Activated B cell treated with CpG ODN at 0.5 μM for 24 hours (primary cell): ENCODE results near the gene MFRP. TPM values are rescaled to one million over a fixed set of nuclear protein-coding genes. Genes with fewer than 3 reads are reported as not detected.
A peak's percentile ranks its signal among the peaks of the same experiment; 100 is the strongest.

ENCODE experiments used
- ATAC-seq: fragments of 200-7000 bp; cut with Tn5 transposase; one replicate; pipeline ENCODE4 v1.10.0; 2021; ENCODE audit warnings: low read depth, mild to moderate bottlenecking, moderate library complexity
- CTCF ChIA-PET: fragments of 350-600 bp; sonication (Branson Sonifier 250); formaldehyde crosslinking; loops from one replicate; lab custom pipeline; 2021; ENCODE audit warnings: antibody characterized with exemption; lab: Charles Lee
- POLR2A ChIA-PET: fragments of 350-600 bp; sonication (Branson Sonifier 250); formaldehyde crosslinking; loops from one replicate; lab custom pipeline; 2021; ENCODE audit warnings: antibody characterized with exemption; lab: Charles Lee
- DNase-seq: peaks from one replicate; pipeline ENCODE4 v3.0.0; 2022
- H3K27ac Mint-ChIP-seq: one replicate; pipeline ENCODE4 v1.8.0; 2020; ENCODE audit warnings: mixed read lengths
- H3K27me3 Mint-ChIP-seq: one replicate; pipeline ENCODE4 v1.8.0; 2021; ENCODE audit warnings: mixed read lengths
- H3K36me3 Mint-ChIP-seq: one replicate; pipeline ENCODE4 v1.8.0; 2021; ENCODE audit warnings: low read depth, mixed read lengths
- H3K4me1 Mint-ChIP-seq: one replicate; pipeline ENCODE4 v1.8.0; 2021; ENCODE audit warnings: mixed read lengths
- H3K4me3 Mint-ChIP-seq: one replicate; pipeline ENCODE4 v1.8.0; 2020; ENCODE audit warnings: mild to moderate bottlenecking, mixed read lengths
- H3K9me3 Mint-ChIP-seq: one replicate; pipeline ENCODE4 v1.8.0; 2020; ENCODE audit warnings: mixed read lengths
- CTCF ChIP-seq: fragments of 200-600 bp; IDR thresholded peaks from one replicate; pipeline ENCODE4 v1.8.0; 2022; ENCODE audit warnings: antibody characterized with exemption, mild to moderate bottlenecking
- intact Hi-C: fragments of 100-400 bp; cut with micrococcal nuclease; formaldehyde crosslinking; loops from one replicate; pipeline ENCODE4 v1.15.1; 2024
- total RNA-seq: library from RNA; stranded (reverse); gene quantifications from 2 replicates; pipeline ENCODE4 v1.2.3, GENCODE V29; 2022

MFRP gene
- total RNA-seq, 1 donor from 2014 or later: not detected

DNA sequence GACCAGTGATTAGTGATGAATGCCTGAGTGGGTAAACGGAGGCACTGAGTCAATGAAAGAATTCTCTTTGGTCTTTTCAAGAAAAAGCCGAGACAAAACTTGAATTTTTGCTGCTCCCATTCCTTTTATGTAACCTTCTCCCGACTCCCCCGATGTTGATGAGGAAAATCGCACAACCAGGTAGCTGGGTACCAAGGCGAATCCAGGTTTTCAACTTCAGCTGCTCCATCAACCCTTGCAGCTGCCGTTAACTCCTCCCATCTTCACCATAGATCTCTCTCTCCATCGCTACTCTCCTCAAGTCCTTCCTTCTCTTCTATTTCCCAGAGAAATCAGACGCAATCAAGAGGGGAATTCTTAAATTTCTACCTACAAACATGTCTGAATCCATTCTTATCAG lies 35.6 kb upstream of the MFRP start:
- DNase-seq (no peak), ATAC-seq (no peak)
- H3K9me3 Mint-ChIP-seq: no peaks in the 10 kb centered on the region
- no peak for TF ChIP-seq CTCF
- H3K36me3 Mint-ChIP-seq: no peaks in the 10 kb centered on the region
- intact Hi-C loops: no loop called here
- H3K4me3 Mint-ChIP-seq: no peak overlapping the region
- H3K4me1 Mint-ChIP-seq: no peaks in the 10 kb centered on the region
- peaks cover 6% of the 10 kb centered on the region for H3K27me3 Mint-ChIP-seq
- no peak overlapping the region for H3K27ac Mint-ChIP-seq
- ChIA-PET CTCF (interaction anchor here (1.3 kb wide), 2 partner anchors 26 to 43 kb away, joined by 3 to 5 read pairs; no protein-coding TSS in a partner anchor), POLR2A (interaction anchor here (0.6 kb wide), 1 partner anchor 174 kb away, joined by 3 read pairs; no protein-coding TSS in a partner anchor)

- TF ChIP-seq CTCF: peak; percentile 46
- ATAC-seq: peak; percentile 99
- no peaks in the 10 kb centered on the region for H3K4me1 Mint-ChIP-seq
- intact Hi-C loops: loop anchor here (1.0 to 2.0 kb wide), 8 partner anchors 17 to 1566 kb away; partner anchors contain the start of genes CBL and RNF26
- no peak within 1 kb of the TSS for H3K4me3 Mint-ChIP-seq
- peak; percentile 96 for DNase-seq
- no peaks in the 10 kb centered on the region for H3K36me3 Mint-ChIP-seq
- H3K27ac Mint-ChIP-seq: peak within 1 kb of the TSS; percentile 21
- CTCF ChIA-PET: interaction anchor here (0.7 to 1.5 kb wide), 6 partner anchors 8 to 58 kb away, joined by 3 to 19 read pairs (median 3); no protein-coding TSS in a partner anchor
- peaks cover 3% of the 10 kb centered on the region for H3K27me3 Mint-ChIP-seq
- no peaks in the 10 kb centered on the region for H3K9me3 Mint-ChIP-seq
- POLR2A ChIA-PET: interaction anchor here (0.6 to 0.9 kb wide), 2 partner anchors 47 to 173 kb away, joined by 3 to 9 read pairs; no protein-coding TSS in a partner anchor
Measured at GRCh38 chr11:119381181-119381988, 34.9 kb upstream of the MFRP start, which contains the start of gene USP2. USP2 (minus strand) TSS chr11:119381690; CDS start chr11:119373480, 8,210 bp downstream.

DNA sequence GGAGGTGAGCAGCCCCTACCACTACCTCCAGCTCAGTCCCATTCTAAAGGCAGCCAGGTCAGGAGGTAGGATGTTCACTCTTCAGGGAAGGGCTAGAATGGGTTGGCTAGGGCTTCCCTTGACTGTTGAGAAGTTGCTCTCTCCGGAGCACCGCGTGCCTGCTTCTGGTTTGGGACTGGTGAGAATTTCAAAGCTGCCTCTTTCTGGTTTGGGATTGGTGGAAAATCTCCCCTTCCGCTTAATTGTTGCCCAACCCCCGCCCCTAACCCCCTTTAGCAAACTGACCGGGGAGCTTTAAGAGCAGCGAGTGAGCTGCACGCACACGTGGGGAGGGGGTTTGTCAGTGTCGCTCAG lies 34.3 kb upstream of the MFRP start:
- peaks cover 3% of the 10 kb centered on the region for H3K27me3 Mint-ChIP-seq
- no peaks in the 10 kb centered on the region for H3K9me3 Mint-ChIP-seq
- ChIA-PET CTCF (interaction anchor here (1.0 to 1.5 kb wide), 5 partner anchors 8 to 58 kb away, joined by 3 to 19 read pairs (median 3); no protein-coding TSS in a partner anchor), POLR2A (interaction anchor here (0.9 kb wide), 1 partner anchor 46 kb away, joined by 9 read pairs; no protein-coding TSS in a partner anchor)
- DNase-seq (no peak), ATAC-seq (no peak)
- peak overlapping the region; percentile 21 for H3K27ac Mint-ChIP-seq
- no peaks in the 10 kb centered on the region for H3K4me1 Mint-ChIP-seq
- no peaks in the 10 kb centered on the region for H3K36me3 Mint-ChIP-seq
- intact Hi-C loops: loop anchor here (1.0 to 2.0 kb wide), 8 partner anchors 17 to 1566 kb away; partner anchors contain the start of genes CBL and RNF26
- H3K4me3 Mint-ChIP-seq: no peak overlapping the region
- no peak for TF ChIP-seq CTCF

DNA sequence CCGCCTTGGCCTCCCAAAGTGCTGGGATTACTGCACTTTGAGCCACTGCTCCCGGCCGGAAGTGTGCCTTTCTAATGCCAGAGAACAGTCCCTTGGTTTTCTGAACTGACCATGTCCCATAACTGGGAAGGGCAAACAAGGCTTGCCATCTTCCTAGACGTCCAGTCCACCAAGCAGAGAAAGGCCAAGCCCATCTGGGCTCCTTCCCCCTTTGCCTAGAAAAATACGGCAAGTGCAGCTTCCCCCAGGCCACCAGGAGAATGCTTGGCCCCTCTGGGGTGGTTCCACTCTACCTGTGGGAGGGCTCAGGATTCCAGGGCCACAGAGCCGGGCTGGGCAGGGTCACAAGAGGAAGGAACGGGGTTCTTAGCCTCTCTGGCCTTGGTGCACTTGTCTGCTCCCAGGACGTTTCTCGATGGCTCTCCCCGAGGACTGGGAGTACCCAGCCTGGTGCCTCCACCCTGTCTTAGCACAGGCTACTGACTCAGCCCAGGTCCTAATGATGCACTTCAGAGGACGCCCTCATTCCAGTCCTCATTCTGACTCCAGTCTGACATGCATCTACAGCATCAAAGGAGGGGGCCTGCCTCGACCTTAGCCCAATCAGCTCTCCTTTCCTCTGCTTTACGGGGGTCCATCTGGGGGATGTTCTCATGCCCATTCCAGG lies 33.8 kb upstream of the MFRP start:
- peaks cover 3% of the 10 kb centered on the region for H3K27me3 Mint-ChIP-seq
- ATAC-seq (no peak), DNase-seq (no peak)
- POLR2A ChIA-PET: interaction anchor here (0.9 kb wide), 1 partner anchor 46 kb away, joined by 9 read pairs; no protein-coding TSS in a partner anchor
- no peaks in the 10 kb centered on the region for H3K4me1 Mint-ChIP-seq
- no peak overlapping the region for H3K4me3 Mint-ChIP-seq
- CTCF ChIA-PET: interaction anchor here (1.5 kb wide), 1 partner anchor 24 kb away, joined by 19 read pairs; no protein-coding TSS in a partner anchor
- no peak overlapping the region for H3K27ac Mint-ChIP-seq
- no peak for TF ChIP-seq CTCF
- H3K36me3 Mint-ChIP-seq: no peaks in the 10 kb centered on the region
- no peaks in the 10 kb centered on the region for H3K9me3 Mint-ChIP-seq
- intact Hi-C loops: loop anchor here (2.0 kb wide), 2 partner anchors 173 to 371 kb away; partner anchors contain the start of gene CBL
